OCI-LY3 (cell line): ENCODE data around the gene SLC9C2.
A peak's percentile ranks its signal among the peaks of the same experiment; 100 is the strongest.

Experiments
- H2AFZ ChIP-seq: fragments of 200-600, 300-600 bp; shearing (Covaris generic); 2 replicates; pipeline ENCODE4 v1.6.0; 2014; ENCODE audit warnings: antibody characterized with exemption, low read depth, low read length
- H3K27ac ChIP-seq: fragments of 200-600, 300-600 bp; sonication (generic); 2 replicates; pipeline ENCODE4 v1.5.1; 2014; ENCODE audit warnings: mild to moderate bottlenecking, low read length, moderate library complexity, mixed read lengths
- H3K27me3 ChIP-seq: fragments of 200-600, 300-600 bp; sonication (generic); 2 replicates; pipeline ENCODE4 v1.6.1; 2014; ENCODE audit warnings: low read depth, low read length, mixed read lengths
- H3K36me3 ChIP-seq: fragments of 200-600, 300-600 bp; sonication (generic); replicated peaks from 2 replicates; pipeline ENCODE3; 2014; ENCODE audit warnings: low read depth, low read length, mixed read lengths
- H3K4me1 ChIP-seq: fragments of 300-600, 200-600 bp; sonication (generic); 2 replicates; pipeline ENCODE4 v1.6.1; 2014; ENCODE audit warnings: low read length, mixed read lengths
- H3K4me2 ChIP-seq: fragments of 200-600, 300-600 bp; sonication (generic); 2 replicates; pipeline ENCODE4 v1.6.1; 2014; ENCODE audit warnings: low read length, mixed read lengths
- H3K4me3 ChIP-seq: fragments of 300-600, 200-600 bp; sonication (generic); 2 replicates; pipeline ENCODE4 v1.5.1; 2014; ENCODE audit warnings: antibody characterized with exemption, mild to moderate bottlenecking, low read length, moderate library complexity
- H3K79me2 ChIP-seq: fragments of 300-600, 200-600 bp; shearing (Covaris generic); 2 replicates; pipeline ENCODE4 v1.6.1; 2014; ENCODE audit warnings: mild to moderate bottlenecking, low read length, mixed read lengths
- H3K9ac ChIP-seq: fragments of 300-600, 200-600 bp; shearing (Covaris generic); 2 replicates; pipeline ENCODE4 v1.6.0; 2014; ENCODE audit warnings: mild to moderate bottlenecking, low read length, moderate library complexity
- H3K9me3 ChIP-seq: fragments of 200-600, 300-600 bp; shearing (Covaris generic); 2 replicates; pipeline ENCODE4 v1.6.1; 2014; ENCODE audit warnings: low read length, mixed read lengths; ENCODE audit not compliant: insufficient read depth
- H4K20me1 ChIP-seq: fragments of 200-600, 300-600 bp; sonication (generic); 2 replicates; pipeline ENCODE4 v1.6.1; 2016; ENCODE audit warnings: low read length, mixed read lengths; ENCODE audit not compliant: insufficient read depth
- CTCF ChIP-seq: fragments of 200-600, 300-600 bp; sonication (generic); IDR thresholded peaks from 2 replicates; pipeline ENCODE4 v1.5.1; 2014; ENCODE audit warnings: antibody characterized with exemption, low read length, low read depth
- EZH2phosphoT487 ChIP-seq: fragments of 200-600 bp; shearing (Covaris generic); IDR thresholded peaks from 2 replicates; pipeline ENCODE4 v1.6.1; 2018; ENCODE audit warnings: antibody characterized with exemption, mixed run types, low read depth

The SLC9C2 gene

GRCh38 chr1:173482683-173483082 lies 120.2 kb downstream of the SLC9C2 start:
- H3K4me3 ChIP-seq, result no peak overlapping the region
- no peak overlapping the region for H3K27ac ChIP-seq
- no peak overlapping the region for H2AFZ ChIP-seq
- peaks cover 20% of the 10 kb centered on the region for H4K20me1 ChIP-seq
- peaks cover 78% of the 10 kb centered on the region for H3K36me3 ChIP-seq
- H3K4me1 ChIP-seq, result peaks cover 23% of the 10 kb centered on the region
- H3K27me3 ChIP-seq, result no peaks in the 10 kb centered on the region
- H3K79me2 ChIP-seq, result peaks cover 25% of the 10 kb centered on the region
- TF ChIP-seq CTCF (no peak), EZH2phosphoT487 (no peak)
- no peak overlapping the region for H3K9ac ChIP-seq
- H3K4me2 ChIP-seq, result no peak overlapping the region
- no peaks in the 10 kb centered on the region for H3K9me3 ChIP-seq

DNA sequence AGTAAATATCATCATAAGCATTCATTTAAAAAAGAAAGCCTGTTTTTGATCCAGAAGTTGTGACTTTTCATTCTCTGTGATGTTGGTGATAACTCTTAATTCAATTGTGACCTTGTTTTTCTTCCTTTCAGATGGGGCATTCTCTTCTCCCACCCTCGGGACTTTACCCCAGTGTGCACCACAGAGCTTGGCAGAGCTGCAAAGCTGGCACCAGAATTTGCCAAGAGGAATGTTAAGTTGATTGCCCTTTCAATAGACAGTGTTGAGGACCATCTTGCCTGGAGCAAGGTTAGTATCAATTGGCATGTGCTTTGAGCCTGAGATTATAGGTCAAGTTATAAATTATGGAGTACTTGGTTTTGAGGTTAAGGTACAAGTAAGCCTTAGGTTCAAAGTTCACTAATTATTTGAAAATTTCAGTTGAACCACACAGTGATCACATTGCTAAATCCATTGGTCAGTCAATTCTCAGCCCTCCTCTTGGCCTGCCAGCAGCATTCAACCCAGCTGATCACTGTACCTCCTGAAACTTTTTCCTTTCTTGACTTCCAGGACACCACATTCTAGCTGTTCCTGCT lies 121.6 kb downstream of the SLC9C2 start:
- no peak overlapping the region for H3K9ac ChIP-seq
- H3K36me3 ChIP-seq, result peaks cover 64% of the 10 kb centered on the region
- no peak overlapping the region for H3K4me2 ChIP-seq
- TF ChIP-seq CTCF, result no peak
- no peak for TF ChIP-seq EZH2phosphoT487
- no peak overlapping the region for H3K4me3 ChIP-seq
- H3K4me1 ChIP-seq, result peaks cover 23% of the 10 kb centered on the region
- H3K27me3 ChIP-seq, result no peaks in the 10 kb centered on the region
- no peak overlapping the region for H3K27ac ChIP-seq
- H3K9me3 ChIP-seq, result no peaks in the 10 kb centered on the region
- no peak overlapping the region for H2AFZ ChIP-seq
- H4K20me1 ChIP-seq, result peaks cover 20% of the 10 kb centered on the region
- peaks cover 31% of the 10 kb centered on the region for H3K79me2 ChIP-seq

DNA sequence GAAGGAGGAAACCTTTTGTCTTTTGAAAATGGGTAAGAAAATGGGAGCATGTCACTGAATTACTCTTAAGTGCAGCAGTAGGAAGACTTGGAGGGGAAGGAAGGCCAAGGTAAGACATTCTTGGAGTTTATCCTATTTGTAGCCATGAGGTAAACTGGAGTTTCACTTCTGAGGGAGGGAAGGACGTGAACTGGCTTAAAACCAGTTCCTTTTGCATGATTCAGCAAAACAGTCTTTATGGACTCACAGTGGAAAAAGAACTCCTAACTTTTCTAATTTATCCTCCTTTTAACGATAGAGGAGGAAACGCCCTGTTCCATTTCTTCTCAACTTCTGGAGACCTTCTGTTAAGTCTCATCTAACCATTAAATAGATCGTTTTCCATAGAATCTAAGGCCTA lies 123.2 kb downstream of the SLC9C2 start:
- peaks cover 31% of the 10 kb centered on the region for H3K4me1 ChIP-seq
- no peak overlapping the region for H3K4me2 ChIP-seq
- no peak overlapping the region for H2AFZ ChIP-seq
- H3K27me3 ChIP-seq, result no peaks in the 10 kb centered on the region
- peaks cover 35% of the 10 kb centered on the region for H3K79me2 ChIP-seq
- H3K4me3 ChIP-seq, result no peak overlapping the region
- no peaks in the 10 kb centered on the region for H3K9me3 ChIP-seq
- H4K20me1 ChIP-seq, result peaks cover 20% of the 10 kb centered on the region
- H3K9ac ChIP-seq, result no peak overlapping the region
- TF ChIP-seq EZH2phosphoT487 (no peak), CTCF (no peak)
- H3K36me3 ChIP-seq, result peaks cover 48% of the 10 kb centered on the region
- no peak overlapping the region for H3K27ac ChIP-seq

DNA sequence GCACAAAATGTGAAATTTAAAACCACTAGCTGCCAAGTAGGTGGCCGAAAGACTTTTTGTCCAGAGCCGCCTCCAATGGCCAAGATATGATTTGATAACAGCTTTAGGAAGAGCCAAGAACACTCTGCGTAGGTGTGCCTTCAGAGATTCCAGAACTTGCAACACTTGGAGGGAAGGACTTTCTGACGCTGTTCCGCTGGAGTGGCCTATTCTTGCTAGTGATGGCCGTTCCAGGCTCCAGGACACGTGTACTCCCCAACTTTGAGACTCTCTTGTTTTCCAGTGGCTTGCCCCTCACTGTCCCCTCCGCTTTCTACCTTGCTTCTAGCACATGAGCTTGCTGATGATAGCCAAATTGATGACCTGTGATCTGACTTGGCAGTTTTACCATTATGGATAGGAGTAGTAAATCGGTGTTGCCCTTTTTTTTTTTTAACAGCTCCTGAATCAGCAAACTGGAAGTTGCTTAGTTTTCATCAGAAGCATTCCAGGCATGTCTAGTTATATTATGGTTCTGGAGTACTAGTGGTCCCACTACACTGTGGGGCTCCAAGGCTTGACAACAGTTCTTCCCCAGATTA lies 124.7 kb downstream of the SLC9C2 start:
- Histone ChIP-seq H3K4me2 (peak overlapping the region; percentile 94), H3K27me3 (no peaks in the 10 kb centered on the region), H3K27ac (no peak overlapping the region), H4K20me1 (peaks cover 20% of the 10 kb centered on the region), H3K4me1 (peaks cover 31% of the 10 kb centered on the region), H3K9me3 (no peaks in the 10 kb centered on the region), H2AFZ (no peak overlapping the region), H3K36me3 (peaks cover 43% of the 10 kb centered on the region), H3K79me2 (peaks cover 35% of the 10 kb centered on the region), H3K4me3 (peak overlapping the region; percentile 94), H3K9ac (peak overlapping the region; percentile 91)
- TF ChIP-seq EZH2phosphoT487 (no peak), CTCF (no peak)
